Ascending aorta (tissue), 2 donors: ENCODE results near the gene BCL11A. TPM values are rescaled to one million over a fixed set of nuclear protein-coding genes. Genes with fewer than 3 reads are reported as not detected.

Experiments
- DNase-seq, 2 donors: peaks; one replicate each; pipeline ENCODE4 v3.0.0-alpha.2; 2019; ENCODE audit warnings: low spot score in 2 of 2
- H3K27ac ChIP-seq, 2 donors: fragments of 200-600 bp; sonication (generic); one replicate each; pipeline ENCODE4 v1.5.1; 2016 to 2017; ENCODE audit warnings: mild to moderate bottlenecking in 1 of 2
- H3K27me3 ChIP-seq: fragments of 200-600 bp; sonication (generic); one replicate; pipeline ENCODE4 v1.5.1; 2017
- H3K36me3 ChIP-seq, 2 donors: fragments of 200-600 bp; sonication (generic); one replicate each; pipeline ENCODE4 v1.5.1; 2016
- H3K4me1 ChIP-seq, 2 donors: fragments of 200-600 bp; sonication (generic); one replicate each; pipeline ENCODE4 v1.5.1; 2016 to 2017; ENCODE audit warnings: mild to moderate bottlenecking in 1 of 2
- H3K4me3 ChIP-seq, 2 donors: fragments of 200-600 bp; sonication (generic); one replicate each; pipeline ENCODE4 v1.5.1; 2016 to 2017; ENCODE audit warnings: mild to moderate bottlenecking in 1 of 2
- H3K9me3 ChIP-seq, 2 donors: fragments of 200-600 bp; sonication (generic); one replicate each; pipeline ENCODE4 v1.5.1; 2016
- CTCF ChIP-seq, 3 experiments: fragments of 200-600 bp in 2 of 3; fragments of 450-650 bp in 1 of 3; sonication (generic) in 2 of 3; IDR thresholded peaks; one replicate each; pipeline ENCODE4 v1.5.1; 2016 to 2019; ENCODE audit warnings: antibody characterized with exemption in 3 of 3, mild to moderate bottlenecking in 1 of 3, moderate library complexity in 1 of 3
- intact Hi-C: fragments of 100-400 bp; cut with DNase I; formaldehyde crosslinking; loops from one replicate; pipeline ENCODE4 v1.15.1; 2023
- total RNA-seq: library from RNA; depleted of rRNA; stranded (reverse); fragments of >200 nt; gene quantifications from one replicate; pipeline ENCODE4 v1.1.0, GENCODE V29; 2016

Gene BCL11A
- total RNA-seq, 1 donor from 2014 or later = 0.11 TPM

- no peak for TF ChIP-seq CTCF (IDR thresholded peaks at IDR 0.05)
- Histone ChIP-seq H3K27me3 (no peaks in the 10 kb centered on the region), H3K4me1 (no peaks in the 10 kb centered on the region), H3K9me3 (no peaks in the 10 kb centered on the region), H3K36me3 (no peaks in the 10 kb centered on the region), H3K27ac (no peak overlapping the region), H3K4me3 (no peak overlapping the region)
- DNase-seq = no peak
- intact Hi-C loops = no loop called here
Measured at GRCh38 chr2:60525899-60526298, 27.6 kb downstream of the BCL11A start.

GRCh38 chr2:60524874-60525273 lies 28.6 kb downstream of the BCL11A start:
- Histone ChIP-seq H3K27ac (no peak overlapping the region), H3K9me3 (no peaks in the 10 kb centered on the region), H3K36me3 (no peaks in the 10 kb centered on the region), H3K4me1 (no peaks in the 10 kb centered on the region), H3K4me3 (no peak overlapping the region), H3K27me3 (no peaks in the 10 kb centered on the region)
- TF ChIP-seq CTCF (IDR thresholded peaks at IDR 0.05) = no peak
- no peak for DNase-seq
- intact Hi-C loops = no loop called here

- TF ChIP-seq CTCF (IDR thresholded peaks at IDR 0.05) = no peak
- no peak for DNase-seq
- Histone ChIP-seq H3K4me3 (no peak overlapping the region), H3K9me3 (no peaks in the 10 kb centered on the region), H3K27me3 (no peaks in the 10 kb centered on the region), H3K4me1 (no peaks in the 10 kb centered on the region), H3K36me3 (no peaks in the 10 kb centered on the region), H3K27ac (no peak overlapping the region)
- intact Hi-C loops = no loop called here
Measured at GRCh38 chr2:60523963-60524362, 29.5 kb downstream of the BCL11A start.

- Histone ChIP-seq H3K36me3 (no peaks in the 10 kb centered on the region), H3K9me3 (no peaks in the 10 kb centered on the region), H3K4me3 (no peak overlapping the region), H3K4me1 (no peaks in the 10 kb centered on the region), H3K27ac (no peak overlapping the region), H3K27me3 (no peaks in the 10 kb centered on the region)
- no peak for DNase-seq
- TF ChIP-seq CTCF (IDR thresholded peaks at IDR 0.05) = no peak
- intact Hi-C loops = no loop called here
Measured at GRCh38 chr2:60522462-60522861, 31.0 kb downstream of the BCL11A start.

- no peak for TF ChIP-seq CTCF (IDR thresholded peaks at IDR 0.05)
- DNase-seq = no peak
Measured at GRCh38 chr2:60521626-60522025, 31.8 kb downstream of the BCL11A start.

GRCh38 chr2:60520917-60521539 lies 32.4 kb downstream of the BCL11A start:
- DNase-seq = no peak
- intact Hi-C loops = no loop called here
- Histone ChIP-seq H3K9me3 (no peaks in the 10 kb centered on the region), H3K36me3 (no peaks in the 10 kb centered on the region), H3K4me1 (no peaks in the 10 kb centered on the region), H3K4me3 (no peak overlapping the region), H3K27ac (no peak overlapping the region), H3K27me3 (no peaks in the 10 kb centered on the region)
- no peak for TF ChIP-seq CTCF (IDR thresholded peaks at IDR 0.05)

More at GRCh38 chr2:60521626-60522025, 31.8 kb downstream of the BCL11A start:
- Histone ChIP-seq H3K36me3 (no peaks in the 10 kb centered on the region), H3K27ac (no peak overlapping the region), H3K9me3 (no peaks in the 10 kb centered on the region), H3K27me3 (no peaks in the 10 kb centered on the region), H3K4me3 (no peak overlapping the region), H3K4me1 (no peaks in the 10 kb centered on the region)
- intact Hi-C loops = no loop called here
